Fibroblast of lung (primary cell): ENCODE results near the gene MGST1.

ENCODE experiments used
- EZH2 ChIP-seq: IDR thresholded peaks from 2 replicates; pipeline ENCODE4 v1.5.1; 2012; ENCODE audit warnings: low read length, control low read depth, mild to moderate bottlenecking; ENCODE audit errors: missing control alignments
- TF ChIP-seq, protein P1 (sequence below), 2 donors: IDR thresholded peaks in 1 of 2; conservative IDR thresholded peaks in 1 of 2; 1 replicate in 1 of 2; 2 replicates in 1 of 2; pipeline ENCODE4 v1.5.1; 2011 to 2012; ENCODE audit warnings: low read length in 2 of 2, control low read depth in 1 of 2, inconsistent platforms in 1 of 2, low read depth in 1 of 2, mild to moderate bottlenecking in 1 of 2

DNA sequence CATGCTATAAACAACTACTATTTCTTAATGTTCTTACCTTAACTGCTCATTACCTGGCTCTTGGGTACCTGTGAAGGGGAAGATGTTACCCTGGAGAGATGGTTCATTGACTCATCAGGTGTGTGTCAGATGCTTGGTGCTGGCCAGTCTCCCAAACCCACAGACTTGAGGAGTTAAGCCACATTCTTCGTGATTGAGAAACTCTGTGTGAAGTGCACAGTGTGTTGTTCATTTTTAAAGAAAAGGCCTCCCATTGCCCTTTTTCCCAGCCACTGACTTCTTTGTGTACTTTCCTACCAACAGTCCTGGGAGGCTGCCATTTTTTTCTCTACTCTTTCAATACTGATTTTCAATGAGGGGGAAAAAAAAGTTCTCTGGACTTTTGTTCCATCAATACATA is 3.2 kb downstream of the MGST1 start:
- TF ChIP-seq, protein P1, sequence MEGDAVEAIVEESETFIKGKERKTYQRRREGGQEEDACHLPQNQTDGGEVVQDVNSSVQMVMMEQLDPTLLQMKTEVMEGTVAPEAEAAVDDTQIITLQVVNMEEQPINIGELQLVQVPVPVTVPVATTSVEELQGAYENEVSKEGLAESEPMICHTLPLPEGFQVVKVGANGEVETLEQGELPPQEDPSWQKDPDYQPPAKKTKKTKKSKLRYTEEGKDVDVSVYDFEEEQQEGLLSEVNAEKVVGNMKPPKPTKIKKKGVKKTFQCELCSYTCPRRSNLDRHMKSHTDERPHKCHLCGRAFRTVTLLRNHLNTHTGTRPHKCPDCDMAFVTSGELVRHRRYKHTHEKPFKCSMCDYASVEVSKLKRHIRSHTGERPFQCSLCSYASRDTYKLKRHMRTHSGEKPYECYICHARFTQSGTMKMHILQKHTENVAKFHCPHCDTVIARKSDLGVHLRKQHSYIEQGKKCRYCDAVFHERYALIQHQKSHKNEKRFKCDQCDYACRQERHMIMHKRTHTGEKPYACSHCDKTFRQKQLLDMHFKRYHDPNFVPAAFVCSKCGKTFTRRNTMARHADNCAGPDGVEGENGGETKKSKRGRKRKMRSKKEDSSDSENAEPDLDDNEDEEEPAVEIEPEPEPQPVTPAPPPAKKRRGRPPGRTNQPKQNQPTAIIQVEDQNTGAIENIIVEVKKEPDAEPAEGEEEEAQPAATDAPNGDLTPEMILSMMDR (conservative IDR thresholded peaks at IDR 0.05 in 1 of 2, IDR thresholded peaks at IDR 0.05 in 1 of 2; ENCODE audit: low read depth in 1 of 2, low read length in 2 of 2), result no peak
- TF ChIP-seq EZH2, result no peak
